Stomach (tissue), 4 donors: Measurements from ENCODE around the gene OCIAD1.

ENCODE experiments used
- CTCF ChIP-seq, 7 experiments: fragments of 450-650 bp in 4 of 7; fragments of 200-600 bp in 3 of 7; sonication (generic) in 3 of 7; IDR thresholded peaks; one replicate each; pipeline ENCODE4 v1.5.1; 2016 to 2019; ENCODE audit warnings: antibody characterized with exemption in 7 of 7, control low read depth in 2 of 7, mild to moderate bottlenecking in 1 of 7
- EP300 ChIP-seq: sonication (generic); formaldehyde crosslinking; IDR thresholded peaks from one replicate; pipeline ENCODE4 v1.6.1; 2017; ENCODE audit warnings: antibody characterized with exemption
- POLR2AphosphoS5 ChIP-seq, 3 donors: sonication (generic); formaldehyde crosslinking; IDR thresholded peaks; one replicate each; pipeline ENCODE4 v1.6.1; 2016; ENCODE audit warnings: antibody characterized with exemption in 3 of 3

DNA sequence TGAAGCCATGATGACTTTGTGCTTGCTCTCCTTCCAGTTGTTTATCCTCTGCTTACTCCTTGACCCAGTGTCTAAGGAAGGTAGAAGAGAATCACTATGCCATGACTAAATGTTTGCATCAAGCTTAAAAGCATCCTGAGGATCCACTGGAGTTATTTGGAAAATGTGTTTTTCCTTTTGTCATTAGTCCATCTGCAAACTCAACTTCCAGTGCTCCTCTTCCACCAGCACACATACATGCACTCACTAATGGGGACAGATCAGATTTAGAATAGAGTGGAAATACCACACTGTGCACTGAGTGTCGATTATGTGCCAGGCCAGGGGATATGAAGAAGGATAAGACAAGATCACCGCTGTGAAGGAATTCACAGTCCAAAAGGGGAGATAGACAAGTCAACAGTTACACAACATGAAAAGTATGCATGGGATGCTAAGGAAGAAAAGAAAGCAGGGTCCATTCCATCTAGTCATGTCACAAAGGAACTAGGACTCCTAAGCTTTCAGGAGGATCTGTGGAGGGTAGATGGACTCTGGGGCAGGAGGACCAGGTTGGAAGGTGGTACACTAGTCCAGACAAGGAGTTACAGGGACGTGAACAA lies 73.8 kb downstream of the OCIAD1 start:
- TF ChIP-seq CTCF (IDR thresholded peaks at IDR 0.05) = no peak
- no peak for TF ChIP-seq POLR2AphosphoS5 (IDR thresholded peaks at IDR 0.05)
- no peak for TF ChIP-seq EP300
